ENCODE data around the gene SCNN1G. TPM values are rescaled to one million over a fixed set of nuclear protein-coding genes. Genes with fewer than 3 reads are reported as not detected.
"Not testable (repeated sequence)": the region's sequence is repeated elsewhere in the genome, so short reads cannot be mapped to it uniquely, and the experiment has no call there.

The SCNN1G gene
- total and polyA plus RNA-seq, 12 donors: 0.03 to 0.30 (median 0.09) TPM; not detected in 8

DNA sequence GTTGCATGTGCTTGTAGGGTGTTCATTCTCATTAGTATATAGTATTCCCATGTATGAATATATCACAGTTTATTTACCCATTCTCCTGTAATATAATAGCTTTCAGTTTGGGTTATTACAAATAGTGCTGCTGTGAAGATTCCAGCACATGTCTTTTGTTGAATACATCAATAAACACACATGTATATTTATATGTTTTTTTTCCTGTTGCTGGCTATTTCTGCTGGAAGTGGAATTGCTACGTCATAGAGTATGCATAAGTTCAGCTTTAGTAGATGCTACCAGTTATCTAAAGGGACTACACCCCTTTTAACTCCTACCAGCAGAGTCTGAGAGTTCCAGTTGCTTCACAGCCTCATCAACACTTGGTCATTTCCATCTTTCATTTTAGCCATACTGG is 67.3 kb downstream of the SCNN1G start:
- no peak for DNase-seq
- H3K4me3 ChIP-seq: no peak overlapping the region
- H3K9me3 ChIP-seq: peaks cover 0 to 6% (median 0%) of the 10 kb centered on the region in 11 donors
- no peak overlapping the region for H3K27ac ChIP-seq
- no peaks in the 10 kb centered on the region for H3K36me3 ChIP-seq
- peaks cover 0 to 9% (median 0%) of the 10 kb centered on the region in 9 donors for H3K4me1 ChIP-seq
- intact Hi-C loops (cut with DNase I): loop anchor here in 2 of 10 donors (10.0 kb wide), 2 partner anchors 65 to 105 kb away; partner anchors contain the start of gene SCNN1G (in 1 of the 2)
- WGBS, 2 donors: 66 to 76% methylated on average over 1 of the region's 1 CpG
- ATAC-seq: no peak
- no peaks in the 10 kb centered on the region for H3K27me3 ChIP-seq
- TF ChIP-seq, protein P1, sequence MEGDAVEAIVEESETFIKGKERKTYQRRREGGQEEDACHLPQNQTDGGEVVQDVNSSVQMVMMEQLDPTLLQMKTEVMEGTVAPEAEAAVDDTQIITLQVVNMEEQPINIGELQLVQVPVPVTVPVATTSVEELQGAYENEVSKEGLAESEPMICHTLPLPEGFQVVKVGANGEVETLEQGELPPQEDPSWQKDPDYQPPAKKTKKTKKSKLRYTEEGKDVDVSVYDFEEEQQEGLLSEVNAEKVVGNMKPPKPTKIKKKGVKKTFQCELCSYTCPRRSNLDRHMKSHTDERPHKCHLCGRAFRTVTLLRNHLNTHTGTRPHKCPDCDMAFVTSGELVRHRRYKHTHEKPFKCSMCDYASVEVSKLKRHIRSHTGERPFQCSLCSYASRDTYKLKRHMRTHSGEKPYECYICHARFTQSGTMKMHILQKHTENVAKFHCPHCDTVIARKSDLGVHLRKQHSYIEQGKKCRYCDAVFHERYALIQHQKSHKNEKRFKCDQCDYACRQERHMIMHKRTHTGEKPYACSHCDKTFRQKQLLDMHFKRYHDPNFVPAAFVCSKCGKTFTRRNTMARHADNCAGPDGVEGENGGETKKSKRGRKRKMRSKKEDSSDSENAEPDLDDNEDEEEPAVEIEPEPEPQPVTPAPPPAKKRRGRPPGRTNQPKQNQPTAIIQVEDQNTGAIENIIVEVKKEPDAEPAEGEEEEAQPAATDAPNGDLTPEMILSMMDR (IDR thresholded peaks at IDR 0.05): no peak

DNA sequence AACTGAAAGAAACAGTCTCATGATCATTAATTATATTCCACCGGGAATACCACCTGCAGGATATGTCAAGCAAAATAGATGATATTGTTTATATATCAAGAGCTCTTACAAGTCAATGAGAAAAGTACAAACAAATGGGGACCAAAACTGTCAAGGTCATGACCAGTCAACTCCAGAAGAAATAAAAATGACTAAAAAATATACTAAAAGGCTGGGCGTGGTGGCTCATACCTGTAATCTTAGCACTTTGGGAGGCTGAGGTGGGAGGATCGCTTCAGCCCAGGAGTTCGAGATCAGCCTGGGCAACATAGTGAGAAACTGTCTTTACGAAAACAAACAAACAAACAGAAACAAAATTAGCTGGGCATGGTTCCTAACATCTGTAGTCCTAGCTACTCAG is 69.8 kb downstream of the SCNN1G start:
- Histone ChIP-seq H3K4me3 (no peak overlapping the region), H3K27ac (no peak overlapping the region), H3K27me3 (no peaks in the 10 kb centered on the region), H3K9me3 (peaks cover 0 to 5% (median 0%) of the 10 kb centered on the region in 11 donors), H3K4me1 (peaks cover 0 to 9% (median 0%) of the 10 kb centered on the region in 9 donors), H3K36me3 (no peaks in the 10 kb centered on the region)
- WGBS, 2 donors: 94% methylated on average over 5 of the region's 5 CpGs
- ATAC-seq (no peak), DNase-seq (no peak)
- TF ChIP-seq, protein P1 (IDR thresholded peaks at IDR 0.05): no peak
- intact Hi-C loops (cut with DNase I): no loop called here

DNA sequence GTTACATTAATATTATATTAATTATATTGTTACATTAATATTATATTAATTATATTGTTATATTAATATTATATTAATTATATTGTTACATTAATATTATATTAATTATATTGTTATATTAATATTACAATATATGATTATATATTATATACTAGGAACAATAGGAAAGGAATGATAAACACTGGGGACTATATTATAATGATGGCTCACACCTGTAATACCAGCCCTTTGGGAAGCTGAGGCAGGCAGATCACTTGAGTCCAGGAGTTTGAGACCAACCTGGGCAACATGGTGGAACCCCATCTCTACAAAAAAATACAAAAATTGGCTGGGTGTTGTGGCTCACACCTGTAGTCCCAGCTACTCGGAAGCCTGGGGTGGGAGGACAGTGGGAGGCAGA is 71.1 kb downstream of the SCNN1G start:
- 80 to 86% methylated on average over 1 of the region's 1 CpG for WGBS, 2 donors
- H3K36me3 ChIP-seq; H3K9me3 ChIP-seq; H3K4me3 ChIP-seq; ATAC-seq; intact Hi-C loops (cut with DNase I); H3K27ac ChIP-seq; DNase-seq; H3K27me3 ChIP-seq; H3K4me1 ChIP-seq: not testable (repeated sequence)

DNA sequence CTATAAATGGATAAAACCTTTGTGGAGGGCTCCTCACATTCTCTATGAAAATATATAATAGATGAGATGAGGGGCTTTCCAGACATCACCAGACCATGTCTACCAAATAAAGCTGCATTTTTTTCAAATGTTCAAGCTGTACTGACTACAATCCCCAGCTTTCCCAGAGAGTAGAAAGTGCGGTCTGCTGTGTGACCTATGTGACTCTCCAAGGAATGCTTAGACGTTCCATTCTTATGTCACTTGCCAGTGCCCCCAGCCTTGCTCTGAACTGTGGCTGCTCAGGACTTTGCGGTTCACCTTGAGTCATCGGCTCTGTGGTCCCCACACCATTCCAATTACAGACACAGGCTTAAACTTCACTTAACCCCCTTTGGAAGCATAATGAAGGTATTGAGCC is 71.8 kb downstream of the SCNN1G start:
- Histone ChIP-seq H3K27me3 (no peaks in the 10 kb centered on the region), H3K36me3 (no peaks in the 10 kb centered on the region), H3K4me3 (no peak overlapping the region), H3K9me3 (peaks cover 0 to 5% (median 0%) of the 10 kb centered on the region in 11 donors), H3K27ac (no peak overlapping the region), H3K4me1 (no peaks in the 10 kb centered on the region)
- TF ChIP-seq, protein P1 (IDR thresholded peaks at IDR 0.05): no peak
- DNase-seq: no peak
- intact Hi-C loops (cut with DNase I): no loop called here
- no peak for ATAC-seq
- 47 to 52% methylated on average over 4 of the region's 4 CpGs for WGBS, 2 donors

DNA sequence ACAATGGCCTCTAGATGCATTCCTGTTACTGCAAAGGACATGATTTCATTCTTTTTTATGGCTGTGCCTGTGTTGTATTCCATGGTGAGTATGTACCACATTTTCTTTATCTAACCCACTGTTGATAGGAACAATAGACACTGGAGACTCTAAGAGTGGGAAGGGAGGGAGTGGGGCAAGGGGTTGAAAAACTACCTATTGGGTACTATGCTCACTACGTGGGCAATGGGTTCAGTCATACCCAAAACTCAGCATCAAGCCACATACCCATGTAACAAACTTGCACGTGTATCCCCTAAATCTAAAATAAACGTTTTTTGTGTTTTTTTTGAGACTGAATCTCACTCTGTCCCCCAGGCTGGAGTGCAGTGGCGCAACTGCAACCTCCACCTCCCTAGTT is 72.5 kb downstream of the SCNN1G start:
- WGBS, 2 donors: 55 to 59% methylated on average over 4 of the region's 4 CpGs
- H3K27me3 ChIP-seq: no peaks in the 10 kb centered on the region
- no peaks in the 10 kb centered on the region for H3K36me3 ChIP-seq
- H3K27ac ChIP-seq: no peak overlapping the region
- no peaks in the 10 kb centered on the region for H3K4me1 ChIP-seq
- DNase-seq: no peak
- no peak overlapping the region for H3K4me3 ChIP-seq
- no peak for ATAC-seq
- TF ChIP-seq, protein P1 (IDR thresholded peaks at IDR 0.05): no peak
- intact Hi-C loops (cut with DNase I): no loop called here
- H3K9me3 ChIP-seq: peaks cover 0 to 3% (median 0%) of the 10 kb centered on the region in 11 donors
